GM19438 (cell line): ENCODE measurements around the gene SLC10A4.
A peak's percentile ranks its signal among the peaks of the same experiment; 100 is the strongest.

Source experiments
- ATAC-seq: cut with Tn5 transposase; IDR thresholded peaks from one replicate; pipeline ENCODE4 v1.9.1; 2021; ENCODE audit warnings: low read depth; ENCODE audit not compliant: unreplicated experiment

Gene SLC10A4

GRCh38 chr4:48484494-48485168, 1.5 kb downstream of the SLC10A4 start:
- no peak for ATAC-seq

GRCh38 chr4:48489683-48490011, 6.5 kb downstream of the SLC10A4 start:
- no peak for ATAC-seq

DNA sequence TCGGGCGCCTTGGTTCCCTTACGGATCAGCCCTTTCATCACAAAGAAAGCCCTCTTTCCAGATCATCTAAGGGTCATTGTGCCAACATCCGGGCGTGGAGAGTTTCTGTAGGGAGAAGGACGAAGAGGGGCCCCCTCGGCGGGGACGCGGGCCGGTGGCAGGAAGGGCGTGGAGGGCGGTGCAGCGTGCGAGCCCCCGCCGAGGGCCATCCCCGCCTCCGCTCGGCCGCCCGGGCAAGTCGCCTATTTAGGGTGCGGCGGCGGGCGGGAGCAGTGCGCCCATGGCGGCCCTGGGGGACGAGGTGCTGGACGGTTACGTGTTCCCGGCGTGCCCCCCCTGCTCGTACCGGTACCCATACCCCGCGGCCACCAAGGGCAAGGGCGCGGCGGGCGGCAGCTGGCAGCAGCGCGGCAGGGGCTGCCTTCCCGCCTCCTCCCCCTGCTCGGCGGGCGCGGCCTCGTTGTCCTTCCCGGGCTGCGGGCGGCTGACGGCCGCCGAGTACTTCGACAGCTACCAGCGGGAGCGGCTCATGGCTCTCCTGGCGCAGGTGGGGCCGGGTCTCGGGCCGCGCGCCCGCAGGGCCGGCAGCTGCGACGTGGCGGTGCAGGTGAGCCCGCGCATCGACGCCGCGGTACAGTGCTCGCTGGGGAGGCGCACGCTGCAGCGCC, 7.0 kb downstream of the SLC10A4 start, which contains the start of gene ZAR1:
Gene ZAR1 (plus strand): TSS at position 241 of the 668 bp plus-strand sequence. CDS start 40 bp downstream, at position 281.
- peak; percentile 47 for ATAC-seq

DNA sequence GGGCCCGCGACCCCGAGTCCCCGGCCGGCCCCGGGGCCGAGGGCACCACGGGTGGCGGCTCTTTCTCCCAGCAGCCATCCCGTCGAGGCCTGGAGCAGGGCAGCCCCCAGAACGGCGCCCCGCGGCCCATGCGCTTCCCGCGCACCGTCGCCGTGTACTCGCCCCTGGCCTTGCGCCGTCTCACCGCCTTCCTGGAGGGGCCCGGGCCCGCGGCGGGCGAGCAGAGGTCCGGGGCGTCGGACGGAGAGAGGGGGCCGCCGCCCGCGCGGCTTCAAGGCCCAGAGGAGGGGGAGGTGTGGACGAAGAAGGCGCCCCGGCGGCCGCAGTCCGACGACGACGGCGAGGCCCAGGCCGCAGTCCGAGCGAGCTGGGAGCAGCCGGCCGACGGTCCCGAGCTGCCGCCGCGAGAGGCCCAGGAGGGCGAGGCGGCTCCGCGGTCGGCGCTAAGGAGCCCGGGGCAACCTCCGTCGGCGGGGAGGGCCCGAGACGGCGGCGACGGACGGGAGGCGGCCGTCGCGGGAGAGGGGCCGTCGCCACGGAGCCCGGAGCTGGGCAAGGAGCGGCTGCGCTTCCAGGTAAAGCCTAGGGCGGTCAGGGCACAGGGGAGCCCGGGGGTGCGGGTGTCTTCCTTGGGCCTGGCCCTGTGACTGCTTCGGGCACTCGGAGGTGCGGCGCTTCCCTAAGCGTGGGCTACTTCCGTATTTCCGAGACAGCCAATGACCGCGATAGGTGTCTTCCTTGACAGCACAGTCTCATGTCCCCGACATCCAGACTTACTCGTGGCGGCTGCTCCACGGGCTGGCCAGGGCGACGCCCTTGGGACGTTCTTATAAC, 7.8 kb downstream of the SLC10A4 start:
- ATAC-seq = no peak

DNA sequence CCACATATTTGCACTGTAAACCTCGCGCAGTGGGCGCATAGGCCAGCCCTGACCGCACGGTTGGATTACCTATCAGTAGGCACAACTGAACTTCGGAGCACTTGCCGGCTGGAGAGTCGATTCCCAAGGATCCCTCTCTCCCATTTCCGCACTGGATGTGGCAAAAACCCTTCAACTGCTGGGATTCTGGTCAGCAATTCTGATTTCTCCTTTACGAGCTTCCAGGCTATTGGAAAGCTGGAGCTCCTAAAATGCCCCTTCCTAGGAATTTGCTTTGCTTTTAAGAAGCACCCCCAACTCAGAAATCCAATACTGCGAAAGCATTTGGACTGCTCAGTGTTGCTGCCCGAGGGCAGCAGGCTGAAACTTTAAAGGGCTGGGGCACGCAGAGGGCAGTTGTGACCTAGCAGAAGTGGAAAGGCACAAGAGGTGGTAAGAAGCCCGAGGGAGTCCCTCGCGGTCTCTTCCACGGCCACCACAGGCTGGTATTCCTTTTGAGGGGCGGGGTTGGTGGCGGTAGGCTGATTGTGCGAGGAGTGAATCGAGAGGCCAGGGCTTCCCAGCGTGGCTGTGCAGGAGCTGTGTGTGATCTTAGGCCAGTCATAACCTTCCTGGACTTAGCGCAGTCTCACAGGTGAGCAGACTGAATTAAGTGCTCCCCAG, 8.5 kb downstream of the SLC10A4 start:
- ATAC-seq = no peak

GRCh38 chr4:48493452-48494100, 10.4 kb downstream of the SLC10A4 start:
- no peak for ATAC-seq

GRCh38 chr4:48495941-48496340, 12.8 kb downstream of the SLC10A4 start:
- ATAC-seq = no peak

GRCh38 chr4:48498895-48499294, 15.8 kb downstream of the SLC10A4 start:
- ATAC-seq = no peak

GRCh38 chr4:48499551-48500066, 16.5 kb downstream of the SLC10A4 start:
- peak; percentile 83 for ATAC-seq

DNA sequence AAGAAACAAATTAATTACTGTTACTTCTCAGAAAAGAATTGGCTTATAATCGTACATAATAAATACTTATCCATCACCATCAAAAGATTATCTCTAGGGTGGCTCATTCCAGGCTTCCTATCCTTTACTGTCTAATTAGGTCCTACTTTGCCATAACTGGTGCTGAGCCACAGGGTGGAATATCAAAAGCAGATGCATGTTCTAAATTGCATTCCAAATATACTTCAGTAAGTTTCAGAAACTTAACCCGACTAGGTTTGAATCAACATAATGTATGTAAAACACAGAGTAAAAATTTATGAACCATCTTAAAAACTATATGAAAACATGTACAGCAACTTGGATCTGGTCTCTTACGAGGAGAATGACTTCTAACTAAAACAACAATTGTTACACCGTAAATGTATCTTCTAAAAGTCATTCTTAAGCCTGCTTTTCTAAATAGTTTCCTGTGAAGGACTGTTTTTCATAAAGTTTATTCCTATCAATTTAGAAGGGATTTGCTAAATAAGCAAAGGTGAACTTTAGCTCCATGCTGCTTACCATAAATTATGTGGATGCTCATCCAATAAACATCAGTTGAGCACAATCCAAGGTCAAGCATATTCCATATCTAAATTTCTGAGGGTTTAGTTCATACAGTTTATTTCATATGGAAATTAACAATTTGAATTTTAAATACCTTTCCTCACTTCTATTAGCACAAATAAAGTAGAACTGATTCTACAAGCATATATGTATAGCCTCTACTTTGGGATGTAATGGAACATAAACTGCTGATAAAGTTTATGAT, 20.3 kb downstream of the SLC10A4 start:
- ATAC-seq = no peak

- ATAC-seq = no peak
Measured at GRCh38 chr4:48504026-48504330, 20.8 kb downstream of the SLC10A4 start.

DNA sequence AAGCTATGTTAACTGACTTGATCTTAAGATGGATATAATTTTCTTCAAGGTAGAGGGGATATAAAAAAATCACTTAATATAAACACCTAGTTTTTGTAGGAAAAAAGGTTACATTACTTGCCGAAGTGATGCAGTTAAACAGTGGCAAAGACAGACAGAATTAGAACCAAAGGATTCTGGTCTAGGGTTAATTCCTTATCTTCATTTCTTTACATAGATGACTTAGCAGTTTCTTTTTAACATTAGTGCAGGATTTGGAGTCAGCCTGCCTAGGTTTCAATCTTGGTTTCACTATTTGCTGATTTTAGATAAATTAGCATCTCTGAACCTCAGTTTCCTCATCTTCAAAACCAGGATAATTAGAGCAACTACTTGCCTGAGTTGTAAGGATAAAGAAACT, 21.2 kb downstream of the SLC10A4 start:
- no peak for ATAC-seq

GRCh38 chr4:48506716-48507115, 23.6 kb downstream of the SLC10A4 start:
- ATAC-seq = no peak

- no peak for ATAC-seq
Measured at GRCh38 chr4:48509543-48509942, 26.4 kb downstream of the SLC10A4 start.

GRCh38 chr4:48518143-48518542, 35.0 kb downstream of the SLC10A4 start:
- no peak for ATAC-seq

DNA sequence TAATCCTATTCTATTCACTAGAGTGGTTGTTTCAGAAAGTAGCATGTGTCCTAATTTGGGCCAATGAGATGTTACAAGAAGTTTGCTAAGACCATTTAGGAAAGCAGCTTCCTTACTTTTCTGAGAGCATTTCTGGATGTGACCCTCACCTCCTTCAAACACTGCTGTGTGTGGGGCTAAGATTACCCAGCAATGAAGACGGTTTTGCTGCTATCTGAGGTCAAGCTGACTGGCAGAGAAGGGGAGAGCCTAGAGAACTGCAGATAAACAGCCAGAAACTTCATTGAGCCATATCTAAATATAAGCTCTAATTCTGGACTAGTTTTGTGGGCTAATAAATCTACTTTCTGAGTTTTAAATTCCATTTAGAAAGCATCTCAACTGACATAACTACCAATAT, 43.3 kb downstream of the SLC10A4 start:
- ATAC-seq = no peak

- no peak for ATAC-seq
Measured at GRCh38 chr4:48538358-48538757, 55.2 kb downstream of the SLC10A4 start.
